Adrenal gland (tissue), 12 donors: ENCODE measurements around the gene BHMT2. TPM values are rescaled to one million over a fixed set of nuclear protein-coding genes. Genes with fewer than 3 reads are reported as not detected.

Experiments
- DNase-seq, 7 donors: peaks; one replicate each; pipeline ENCODE4 v3.0.0-alpha.2; 2019 to 2020
- H3K27ac ChIP-seq, 5 donors: fragments of 200-600 bp; sonication (generic) in 4 of 5; 1 replicate in 3 of 5; 2 replicates in 2 of 5; pipeline versions ENCODE4 v1.5.1 to v1.8.0; 2016 to 2020; ENCODE audit warnings: mild to moderate bottlenecking in 1 of 5
- H3K27me3 ChIP-seq: fragments of 200-600 bp; 2 replicates; pipeline ENCODE4 v1.8.0; 2021
- H3K36me3 ChIP-seq, 2 donors: fragments of 200-600 bp; replicated peaks in 1 of 2; 1 replicate in 1 of 2; 2 replicates in 1 of 2; pipeline versions ENCODE4 v1.5.1 to v1.8.0; 2018 to 2022
- H3K4me1 ChIP-seq, 2 donors: fragments of 200-600 bp; replicated peaks in 1 of 2; 1 replicate in 1 of 2; 2 replicates in 1 of 2; pipeline versions ENCODE4 v1.5.1 to v1.8.0; 2018 to 2021
- H3K4me3 ChIP-seq, 4 donors: fragments of 200-600 bp; sonication (generic) in 3 of 4; one replicate each; pipeline ENCODE4 v1.5.1; 2016 to 2018
- H3K9me3 ChIP-seq, 3 donors: fragments of 200-600 bp; sonication (generic) in 1 of 3; replicated peaks in 1 of 3; 1 replicate in 2 of 3; 2 replicates in 1 of 3; pipeline versions ENCODE4 v1.5.1 to v1.8.0; 2016 to 2021
- CTCF ChIP-seq, 6 experiments: fragments of 450-650 bp in 4 of 6; fragments of 200-600 bp in 2 of 6; sonication (generic) in 1 of 6; IDR thresholded peaks; 1 replicate in 5 of 6; 2 replicates in 1 of 6; pipeline versions ENCODE4 v1.5.1 to v1.8.0; 2016 to 2021; ENCODE audit warnings: antibody characterized with exemption in 6 of 6, mild to moderate bottlenecking in 2 of 6, moderate library complexity in 1 of 6
- POLR2A ChIP-seq, 2 donors: fragments of 450-650 bp; IDR thresholded peaks; one replicate each; pipeline ENCODE4 v1.6.1; 2017; ENCODE audit warnings: antibody characterized with exemption in 2 of 2, mild to moderate bottlenecking in 2 of 2, moderate library complexity in 1 of 2
- WGBS, 4 donors: extraction: QIAGEN DNeasy Blood & Tissue Kit in 2 of 4; methylation state at CpG; one replicate each; pipeline versions ENCODE4 v1.1.5 to v1.1.7; 2013 to 2017; 5-methylcytosine and 5-hydroxymethylcytosine counted together
- intact Hi-C, 2 donors: fragments of 100-400 bp; cut with DNase I; formaldehyde crosslinking; loops; one replicate each; pipeline versions ENCODE4 v1.14.1 to v1.15.0; 2022 to 2023
- polyA plus RNA-seq, 3 donors: library from polyadenylated mRNA; stranded (reverse); fragments of 200-250 nt in 2 of 3; fragments of 350-450 nt in 1 of 3; fragmentation: Illumina TruSeq in 1 of 3; extraction: RNeasy Lipid Tissue Mini Kit (QIAGEN cat#74804) in 1 of 3; gene quantifications; one replicate each; pipeline ENCODE4 v1.2.3, GENCODE V29; 2013 to 2014
- total RNA-seq, 9 donors: library from RNA; depleted of rRNA in 4 of 9; stranded (reverse); fragments of >200 nt in 4 of 9; fragments of 120-200 nt in 1 of 9; fragmentation: NEBNext Ultra II Directional in 1 of 9; extraction: Animal tissue kit (Norgen Biotek cat#: 25700) in 1 of 9; gene quantifications; one replicate each; pipeline versions ENCODE4 v1.1.0 to v1.2.4, GENCODE V29; 2013 to 2023
- donor health status: healthy with polysubstance abuse.
- donor health status: Bipolar disorder and iron deficiency.
- donor health status: DM: yes; HTN: yes; CAD: no.
- donor health status: DM: no; HTN: no; CAD: no.
- donor health status: DM: no; HTN: no; CAD: no.
- donor health status: DM: yes; HTN: yes; CAD: no.

Gene BHMT2
- total and polyA plus RNA-seq, 12 donors: 12.8 to 75.3 (median 27.6) TPM

GRCh38 chr5:79022771-79023170 lies 46.8 kb upstream of the BHMT2 start:
- H3K9me3 ChIP-seq: no peaks in the 10 kb centered on the region
- intact Hi-C loops: loop anchor here (5.0 to 10.0 kb wide), 3 partner anchors 110 to 452 kb away; no protein-coding TSS in a partner anchor
- no peak overlapping the region for H3K27ac ChIP-seq
- no peaks in the 10 kb centered on the region for H3K4me1 ChIP-seq
- H3K4me3 ChIP-seq: no peak overlapping the region
- DNase-seq: no peak
- H3K27me3 ChIP-seq: no peaks in the 10 kb centered on the region
- no peaks in the 10 kb centered on the region for H3K36me3 ChIP-seq
- no peak for TF ChIP-seq POLR2A (IDR thresholded peaks at IDR 0.05)
- TF ChIP-seq CTCF (IDR thresholded peaks at IDR 0.05): no peak
- 70 to 92% (median 83%) methylated on average over 2 of the region's 2 CpGs for WGBS, 4 donors

- H3K27me3 ChIP-seq: no peaks in the 10 kb centered on the region
- DNase-seq: no peak
- TF ChIP-seq POLR2A (IDR thresholded peaks at IDR 0.05) (no peak), CTCF (IDR thresholded peaks at IDR 0.05) (no peak)
- intact Hi-C loops: loop anchor here (5.0 to 10.0 kb wide), 3 partner anchors 109 to 451 kb away; no protein-coding TSS in a partner anchor
- H3K4me3 ChIP-seq: no peak overlapping the region
- WGBS, 4 donors: 83 to 100% (median 89%) methylated on average over 1 of the region's 1 CpG
- H3K4me1 ChIP-seq: no peaks in the 10 kb centered on the region
- H3K36me3 ChIP-seq: no peaks in the 10 kb centered on the region
- H3K27ac ChIP-seq: no peak overlapping the region
- H3K9me3 ChIP-seq: no peaks in the 10 kb centered on the region
Observed at GRCh38 chr5:79023348-79023747, 46.2 kb upstream of the BHMT2 start.

GRCh38 chr5:79023947-79024346 lies 45.6 kb upstream of the BHMT2 start:
- Histone ChIP-seq H3K27ac (no peak overlapping the region), H3K4me3 (no peak overlapping the region), H3K4me1 (no peaks in the 10 kb centered on the region), H3K27me3 (no peaks in the 10 kb centered on the region), H3K9me3 (no peaks in the 10 kb centered on the region), H3K36me3 (no peaks in the 10 kb centered on the region)
- no peak for TF ChIP-seq CTCF (IDR thresholded peaks at IDR 0.05)
- no peak for TF ChIP-seq POLR2A (IDR thresholded peaks at IDR 0.05)
- DNase-seq: no peak
- 90 to 94% (median 92%) methylated on average over 1 of the region's 1 CpG for WGBS, 4 donors
- intact Hi-C loops: loop anchor here (5.0 to 10.0 kb wide), 3 partner anchors 108 to 451 kb away; no protein-coding TSS in a partner anchor

GRCh38 chr5:79025054-79025472 lies 44.5 kb upstream of the BHMT2 start:
- Histone ChIP-seq H3K27me3 (no peaks in the 10 kb centered on the region), H3K4me3 (peak overlapping the region in 1 of 4 donors; percentile 13), H3K4me1 (no peaks in the 10 kb centered on the region), H3K9me3 (no peaks in the 10 kb centered on the region), H3K27ac (no peak overlapping the region), H3K36me3 (no peaks in the 10 kb centered on the region)
- peak; percentile 88 to 99 (median 94) for TF ChIP-seq CTCF (IDR thresholded peaks at IDR 0.05)
- TF ChIP-seq POLR2A (IDR thresholded peaks at IDR 0.05): no peak
- WGBS, 4 donors: 3 to 9% (median 7%) methylated on average over 10 to 13 of the region's 13 CpGs
- intact Hi-C loops: loop anchor here (10.0 kb wide), 2 partner anchors 440 to 450 kb away; no protein-coding TSS in a partner anchor
- DNase-seq: peak; percentile 54 to 74 (median 69)
